GM12801 (cell line): Measurements from ENCODE around the gene DDX49.

Source experiments
- TF ChIP-seq, protein P1 (sequence below): IDR thresholded peaks from one replicate; pipeline ENCODE4 v1.5.1; 2011; ENCODE audit warnings: control low read depth; ENCODE audit not compliant: insufficient read length; ENCODE audit errors: extremely low read depth

The DDX49 gene

GRCh38 chr19:18954094-18954493, 34.6 kb downstream of the DDX49 start:
- TF ChIP-seq, protein P1, sequence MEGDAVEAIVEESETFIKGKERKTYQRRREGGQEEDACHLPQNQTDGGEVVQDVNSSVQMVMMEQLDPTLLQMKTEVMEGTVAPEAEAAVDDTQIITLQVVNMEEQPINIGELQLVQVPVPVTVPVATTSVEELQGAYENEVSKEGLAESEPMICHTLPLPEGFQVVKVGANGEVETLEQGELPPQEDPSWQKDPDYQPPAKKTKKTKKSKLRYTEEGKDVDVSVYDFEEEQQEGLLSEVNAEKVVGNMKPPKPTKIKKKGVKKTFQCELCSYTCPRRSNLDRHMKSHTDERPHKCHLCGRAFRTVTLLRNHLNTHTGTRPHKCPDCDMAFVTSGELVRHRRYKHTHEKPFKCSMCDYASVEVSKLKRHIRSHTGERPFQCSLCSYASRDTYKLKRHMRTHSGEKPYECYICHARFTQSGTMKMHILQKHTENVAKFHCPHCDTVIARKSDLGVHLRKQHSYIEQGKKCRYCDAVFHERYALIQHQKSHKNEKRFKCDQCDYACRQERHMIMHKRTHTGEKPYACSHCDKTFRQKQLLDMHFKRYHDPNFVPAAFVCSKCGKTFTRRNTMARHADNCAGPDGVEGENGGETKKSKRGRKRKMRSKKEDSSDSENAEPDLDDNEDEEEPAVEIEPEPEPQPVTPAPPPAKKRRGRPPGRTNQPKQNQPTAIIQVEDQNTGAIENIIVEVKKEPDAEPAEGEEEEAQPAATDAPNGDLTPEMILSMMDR, result no peak

- TF ChIP-seq, protein P1, result no peak
Measured at GRCh38 chr19:18955042-18955441, 35.5 kb downstream of the DDX49 start.

GRCh38 chr19:18960370-18960769, 40.9 kb downstream of the DDX49 start:
- TF ChIP-seq, protein P1, result no peak

DNA sequence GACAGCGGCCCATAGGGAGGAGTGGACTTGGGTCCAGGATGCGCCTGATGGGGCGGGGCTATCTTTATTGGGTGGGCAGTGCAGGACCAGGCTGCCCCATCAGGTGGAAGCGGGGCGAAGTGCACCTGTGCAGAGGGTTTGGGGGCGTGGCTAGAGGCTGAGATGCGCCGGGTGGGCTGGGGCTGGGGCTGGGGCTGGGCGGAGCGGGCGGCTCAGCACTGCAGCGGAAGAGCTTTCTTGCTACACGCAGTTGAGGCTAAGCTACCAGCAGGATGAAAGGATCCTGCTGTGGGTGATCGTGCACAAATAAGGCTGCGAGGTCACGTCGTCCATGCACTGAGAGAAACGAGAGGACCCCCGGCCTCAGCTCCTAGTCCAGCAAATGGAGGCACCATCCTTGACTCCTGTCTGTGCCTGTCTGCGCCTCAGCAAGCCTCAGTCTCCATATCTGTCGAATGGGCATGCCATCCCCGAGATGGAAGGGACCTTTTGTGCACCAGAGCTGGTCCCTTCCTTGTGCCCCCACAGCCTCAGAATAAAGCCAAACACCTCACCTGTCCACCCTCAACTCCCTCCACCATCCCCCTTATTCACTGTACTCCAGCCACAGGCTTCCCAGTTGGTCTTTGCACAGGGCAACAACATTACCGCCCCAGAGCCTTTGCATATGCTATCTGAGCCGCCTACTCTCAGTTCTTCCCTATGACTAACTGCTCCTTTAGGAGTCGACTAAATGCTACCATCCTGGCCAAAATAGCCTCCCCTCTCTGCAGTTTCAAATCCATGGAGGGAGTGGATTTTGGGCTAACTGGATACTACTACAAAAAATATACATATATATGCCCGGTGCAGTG, 42.5 kb downstream of the DDX49 start:
- TF ChIP-seq, protein P1, result no peak

GRCh38 chr19:18964121-18964520, 44.6 kb downstream of the DDX49 start:
- TF ChIP-seq, protein P1, result no peak

- TF ChIP-seq, protein P1, result no peak
Measured at GRCh38 chr19:18966307-18966706, 46.8 kb downstream of the DDX49 start.

GRCh38 chr19:18967358-18968146, 48.0 kb downstream of the DDX49 start:
- TF ChIP-seq, protein P1, result no peak
